NCI-H524 (cell line): ENCODE results near the gene CACNA1B.

ENCODE experiments used
- DNase-seq, 2 experiments: peaks; one replicate each; lab custom pipeline; 2025; lab: John Stamatoyannopoulos, UW

The CACNA1B gene

DNA sequence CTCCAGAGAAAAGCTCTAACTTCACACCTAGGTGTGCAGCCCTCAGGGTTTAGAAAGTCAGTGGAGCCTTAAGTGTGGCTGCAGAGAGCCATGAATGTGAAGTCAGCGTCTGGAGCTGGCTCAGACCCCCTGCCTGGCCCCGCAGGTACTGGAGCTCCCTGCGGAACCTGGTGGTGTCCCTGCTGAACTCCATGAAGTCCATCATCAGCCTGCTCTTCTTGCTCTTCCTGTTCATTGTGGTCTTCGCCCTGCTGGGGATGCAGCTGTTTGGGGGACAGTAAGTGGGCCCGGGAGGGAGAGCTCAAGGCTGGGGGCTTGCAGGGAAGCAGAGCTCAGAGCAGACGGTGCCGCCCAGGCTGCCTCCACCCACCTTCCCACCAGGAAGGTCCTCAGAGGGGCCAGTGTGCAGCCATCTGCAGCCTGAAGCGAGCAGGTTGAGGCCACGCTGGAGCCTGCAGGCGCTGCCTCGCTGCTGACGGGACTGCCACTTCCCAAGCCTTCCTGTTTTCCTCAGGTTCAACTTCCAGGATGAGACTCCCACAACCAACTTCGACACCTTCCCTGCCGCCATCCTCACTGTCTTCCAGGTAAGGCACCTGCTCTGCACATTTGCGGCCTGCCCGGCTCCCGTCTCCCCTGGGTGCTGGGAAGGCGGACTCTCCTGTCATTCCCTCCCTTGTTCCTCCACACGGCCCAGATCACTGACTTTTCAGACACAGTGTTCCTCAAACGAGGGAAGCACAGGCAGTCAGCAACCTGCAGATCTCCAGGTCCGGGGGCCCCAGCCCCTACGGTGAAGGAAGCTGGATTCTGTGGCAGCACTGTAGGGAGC lies 108.9 kb downstream of the CACNA1B start:
- DNase-seq, result no peak

DNA sequence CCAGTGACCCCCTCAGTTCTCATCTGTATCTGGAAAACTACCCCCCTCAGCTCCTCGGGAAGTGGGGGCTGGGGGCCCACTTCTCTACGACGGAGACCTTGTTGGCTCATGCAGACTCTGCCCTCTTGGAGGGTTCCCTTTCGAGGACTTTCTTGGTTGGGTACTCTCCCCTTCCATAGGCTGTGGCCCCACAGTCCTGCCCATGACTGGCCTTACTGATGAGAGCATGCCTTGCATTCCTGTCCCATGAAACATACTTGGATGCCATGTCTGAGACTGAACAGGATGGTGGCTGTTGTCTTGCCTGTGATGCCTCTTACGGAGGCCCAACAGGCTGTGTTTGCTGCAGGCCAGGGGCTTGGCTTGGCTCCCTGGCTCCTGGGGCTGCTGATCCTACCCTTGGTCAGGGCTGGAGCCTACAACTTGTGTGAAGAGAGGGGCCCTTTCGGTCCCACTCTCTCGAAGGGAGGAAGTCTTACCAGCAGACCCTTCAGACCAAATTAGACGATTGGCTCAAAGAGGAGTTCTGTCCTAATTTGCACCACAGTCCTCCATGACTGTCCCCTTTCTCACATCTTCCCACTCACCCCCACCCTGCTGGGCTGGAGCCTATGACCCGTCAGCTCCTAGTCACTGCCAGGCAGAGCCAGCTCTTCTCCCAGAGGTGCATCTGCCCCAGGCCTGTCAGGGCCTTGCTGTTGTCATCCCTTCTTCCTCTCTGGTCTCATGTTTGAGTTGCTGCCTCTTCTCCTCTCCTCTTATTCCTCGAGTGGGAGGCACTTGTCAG lies 109.9 kb downstream of the CACNA1B start:
- DNase-seq, result no peak

DNA sequence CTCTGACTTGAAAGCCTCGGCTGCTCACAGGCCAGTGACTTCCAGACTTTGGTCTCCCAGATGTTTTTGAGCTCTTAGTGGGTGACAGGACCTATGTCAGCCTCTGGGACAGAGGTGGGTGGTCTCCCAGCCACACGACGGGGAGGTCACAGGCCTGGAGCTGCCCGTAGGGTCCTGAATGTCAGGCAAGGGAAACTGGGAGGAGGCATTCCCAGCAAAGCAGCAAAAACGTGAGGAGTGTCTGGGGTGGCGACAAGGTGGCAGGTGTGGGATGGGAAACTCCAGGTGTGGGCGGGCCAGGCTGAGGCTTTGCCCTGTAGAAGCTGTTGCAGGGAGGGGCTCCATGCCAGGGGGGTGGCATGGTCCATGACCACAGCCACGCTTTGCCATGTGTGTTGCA lies 110.5 kb downstream of the CACNA1B start:
- DNase-seq, result no peak

DNA sequence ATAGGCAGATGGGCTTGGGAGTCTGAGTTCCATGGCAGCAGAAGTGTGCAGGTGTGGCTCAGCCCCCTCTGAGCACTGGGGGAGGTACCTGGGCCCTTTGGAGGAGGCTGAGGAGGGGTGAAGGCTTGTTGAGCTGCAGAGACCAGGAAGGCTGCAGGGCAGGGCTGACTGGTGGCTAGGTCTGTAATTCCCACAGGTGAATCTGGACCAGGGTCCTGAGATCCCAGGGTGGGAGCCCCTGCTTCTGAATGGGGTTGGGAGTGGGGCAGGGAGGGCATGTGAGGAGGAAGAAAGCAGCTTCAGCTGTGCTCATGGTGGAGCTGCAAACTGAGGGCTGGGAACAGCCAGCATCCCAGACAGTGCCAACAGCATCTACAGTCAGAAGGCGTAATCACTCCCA lies 111.1 kb downstream of the CACNA1B start:
- DNase-seq, result no peak

DNA sequence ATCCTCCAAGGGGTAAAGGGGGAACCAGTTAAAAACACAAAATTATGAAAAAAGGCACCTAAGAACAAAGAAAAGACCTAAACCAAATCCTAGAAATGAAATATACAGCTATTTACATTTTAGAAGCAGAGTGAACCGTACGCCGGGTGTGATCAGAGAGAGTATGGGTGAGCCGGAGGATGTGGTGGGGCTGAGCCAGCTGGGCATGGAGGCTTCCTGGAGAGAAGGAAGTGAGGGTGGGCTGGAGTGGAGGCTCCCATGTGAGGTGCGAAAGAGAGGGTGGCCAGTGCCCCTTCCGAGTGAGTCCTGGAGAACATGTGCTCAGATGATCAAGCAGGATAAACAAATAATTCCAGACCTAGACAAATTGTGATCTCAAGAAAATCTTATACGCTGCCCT lies 111.6 kb downstream of the CACNA1B start:
- DNase-seq, result no peak

DNA sequence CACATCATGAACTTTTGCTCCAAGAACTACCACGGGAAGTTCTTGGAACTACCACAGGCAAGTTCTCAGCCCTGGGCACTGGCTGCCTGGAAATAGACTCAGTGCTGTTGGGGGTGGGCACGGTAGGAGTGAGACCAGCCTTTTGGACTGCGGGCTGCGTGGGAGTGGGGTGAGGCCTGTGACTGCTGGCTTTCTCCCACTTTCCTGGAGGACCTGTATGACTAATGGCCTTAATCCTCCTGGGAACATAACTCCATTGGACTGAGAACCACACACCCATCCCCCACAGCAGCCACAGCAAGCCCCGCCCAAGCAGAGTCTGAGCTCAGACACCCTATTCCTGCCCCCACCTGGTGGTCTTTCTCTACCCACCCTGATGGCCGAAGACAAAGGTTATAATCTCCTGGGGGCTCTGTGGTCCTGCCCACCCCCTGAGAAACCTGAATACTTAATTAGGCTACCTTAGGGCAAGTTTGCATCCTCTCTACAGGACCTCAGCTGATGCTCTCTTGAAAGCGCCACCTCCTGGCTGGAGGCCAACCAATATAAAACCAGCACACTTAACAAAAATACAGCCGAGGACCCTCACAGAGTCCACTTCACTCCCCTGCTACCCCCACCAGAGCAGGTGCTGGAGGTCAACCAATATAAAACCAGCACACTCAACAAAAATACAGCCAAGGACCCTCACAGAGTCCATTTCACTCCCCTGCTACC lies 112.6 kb downstream of the CACNA1B start:
- DNase-seq, result no peak

DNA sequence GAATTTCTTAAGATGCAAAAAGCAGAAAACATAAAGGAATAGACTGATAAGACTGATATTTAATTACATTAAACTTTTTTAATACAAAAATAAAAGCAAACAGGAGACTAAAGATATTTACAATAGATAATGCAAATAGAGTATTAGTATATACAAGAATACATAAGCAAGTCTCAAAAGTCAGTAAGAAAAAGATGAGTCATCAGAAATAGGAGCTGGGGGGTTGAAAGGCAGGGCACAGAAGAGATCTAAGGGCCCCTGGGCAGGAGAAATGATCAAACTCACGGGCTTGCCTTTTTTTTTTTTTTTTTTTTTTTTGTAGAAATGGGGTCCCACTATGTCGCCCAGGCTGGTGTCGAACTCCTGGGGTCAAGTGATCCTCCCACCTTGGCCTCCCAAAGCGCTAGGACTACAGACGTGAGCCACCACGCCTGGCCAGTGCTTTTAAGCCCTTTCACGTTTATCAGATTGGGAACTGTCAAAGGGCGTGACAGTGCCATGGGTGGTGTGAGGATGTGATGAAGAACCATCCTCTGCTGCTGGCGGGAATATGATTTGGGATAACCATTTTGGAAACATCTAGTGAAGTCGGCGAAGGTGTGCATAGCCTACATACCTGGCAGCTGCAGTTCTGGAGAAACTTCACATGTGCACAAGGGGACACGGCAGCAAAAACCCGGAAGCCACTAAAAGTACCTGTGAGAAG lies 126.1 kb downstream of the CACNA1B start:
- DNase-seq, result no peak

DNA sequence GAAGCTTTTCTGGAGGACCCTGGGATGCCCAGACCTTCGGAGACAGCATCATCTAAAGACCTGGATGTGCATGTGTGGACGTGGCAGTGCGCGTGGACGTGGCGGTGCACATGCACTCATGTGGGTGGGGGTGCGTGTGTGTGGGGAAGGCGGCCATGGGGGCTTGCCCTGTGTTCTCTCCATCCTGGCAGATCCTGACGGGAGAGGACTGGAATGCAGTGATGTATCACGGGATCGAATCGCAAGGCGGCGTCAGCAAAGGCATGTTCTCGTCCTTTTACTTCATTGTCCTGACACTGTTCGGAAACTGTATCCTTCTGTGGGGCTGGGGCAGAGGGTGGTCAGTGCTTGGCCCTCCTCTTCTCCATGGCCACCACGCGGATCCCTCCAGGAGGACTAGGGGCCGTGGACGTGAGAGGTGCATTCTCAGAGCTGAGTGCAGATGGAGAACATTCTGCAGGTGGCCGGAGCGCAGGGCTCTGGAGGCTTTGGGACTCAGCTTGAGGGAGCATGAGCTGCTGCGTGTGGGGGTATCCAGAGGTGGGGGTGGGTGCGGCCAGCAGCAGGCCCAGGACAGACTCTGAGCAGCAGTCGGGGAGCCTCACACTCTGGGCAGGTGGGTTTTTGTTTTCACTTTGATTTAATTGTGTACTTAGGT lies 129.1 kb downstream of the CACNA1B start:
- no peak for DNase-seq

DNA sequence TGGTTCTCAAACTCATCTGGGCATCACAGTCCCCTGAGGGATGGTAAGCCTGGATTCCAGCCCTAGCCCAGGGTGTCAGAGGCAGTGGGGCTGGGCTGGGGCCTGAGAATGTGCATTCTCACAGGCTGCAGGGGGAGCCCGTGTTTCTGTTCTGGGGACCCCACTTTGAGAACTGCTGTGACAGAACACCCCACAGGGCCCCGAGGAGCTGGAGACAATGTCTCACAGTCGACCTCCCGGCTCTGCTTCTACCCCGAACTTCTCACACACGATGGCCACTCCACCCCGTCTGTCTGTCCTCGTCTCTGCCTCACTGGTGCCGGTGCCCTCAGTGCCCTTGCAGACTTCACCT lies 130.0 kb downstream of the CACNA1B start:
- no peak for DNase-seq

DNA sequence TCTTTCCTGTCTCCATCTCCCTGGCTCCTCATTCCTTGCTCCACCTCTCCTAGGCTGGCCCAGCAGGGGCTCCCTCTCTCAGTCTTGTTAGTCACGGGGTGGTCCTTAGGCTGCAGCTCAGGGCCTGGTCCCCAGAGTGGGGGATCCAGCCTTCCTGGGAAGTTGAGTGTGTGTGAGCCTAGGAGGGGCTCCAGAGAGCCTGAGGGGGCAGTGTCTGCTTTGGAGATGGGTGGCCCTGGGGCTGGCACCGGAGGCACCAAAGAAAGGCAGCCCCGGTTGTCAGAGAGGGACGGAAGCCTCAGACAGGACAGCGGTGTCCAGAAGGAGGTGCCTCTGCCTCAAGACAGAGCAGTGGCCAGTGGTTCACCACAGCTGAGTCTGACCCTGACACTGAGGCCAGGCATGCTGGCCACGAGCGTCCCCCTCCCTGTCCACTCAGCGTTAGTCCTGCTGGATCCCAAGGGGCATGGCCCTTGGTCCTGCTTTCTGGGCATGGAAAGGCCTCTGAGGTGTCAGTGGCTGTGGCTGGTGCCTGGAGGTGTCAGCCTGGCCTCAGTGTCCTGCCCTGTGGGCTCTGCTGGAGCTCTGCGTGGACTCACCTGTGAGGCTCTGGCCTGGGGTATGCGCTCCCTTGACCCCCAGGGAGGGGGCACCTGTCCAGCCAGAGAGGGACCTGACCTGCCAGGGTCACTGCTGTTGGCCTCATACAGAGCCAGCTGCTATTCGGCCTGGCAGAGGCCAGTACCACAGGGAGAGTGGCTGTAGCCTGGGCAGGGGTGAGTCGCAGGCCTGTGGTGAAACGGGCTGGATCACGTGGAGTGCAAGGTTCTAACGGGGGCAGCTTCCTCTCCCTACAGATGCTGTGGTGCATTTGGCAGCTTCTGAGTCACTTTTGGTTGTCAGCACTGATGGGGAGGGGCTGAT lies 130.6 kb downstream of the CACNA1B start:
- DNase-seq, result no peak

DNA sequence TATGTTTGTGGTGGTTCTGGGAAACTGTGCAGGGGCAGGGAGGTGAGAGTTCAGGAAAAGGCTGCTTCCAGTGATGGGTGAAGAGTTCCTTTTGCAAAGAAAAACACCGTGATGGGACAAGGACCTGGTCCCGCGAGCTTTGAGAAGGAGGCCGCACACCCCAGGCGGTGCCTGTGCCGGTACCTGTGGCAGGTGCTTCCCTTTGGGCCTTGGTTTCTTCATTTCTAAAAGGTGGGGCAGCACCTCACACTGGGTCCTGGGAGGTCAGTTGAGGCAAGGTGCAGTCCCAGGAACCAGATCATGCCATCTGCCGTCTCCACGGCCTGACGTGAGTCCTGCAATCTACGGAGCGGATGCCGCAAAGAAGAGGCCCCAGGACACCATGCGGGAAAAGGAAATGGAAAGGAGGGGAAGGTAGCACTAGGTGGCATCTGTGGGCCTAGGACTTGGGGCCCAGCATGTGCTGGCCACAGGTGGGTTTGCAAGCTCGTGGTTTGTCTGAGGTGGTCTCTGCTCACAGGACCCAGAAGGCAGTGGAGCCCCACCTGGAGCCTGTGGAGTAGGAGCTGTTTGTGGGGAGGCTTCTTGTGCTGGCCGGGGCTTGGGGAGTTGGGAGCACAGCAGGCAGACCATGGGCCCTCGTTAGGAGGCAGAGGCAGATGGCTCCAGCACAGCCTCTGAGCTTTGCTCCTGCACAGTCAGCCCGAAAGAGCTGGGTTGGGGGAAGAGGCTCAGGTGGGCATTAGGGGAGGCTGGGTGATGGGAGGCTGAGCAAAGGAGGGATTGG lies 131.6 kb downstream of the CACNA1B start:
- peak; percentile 30 to 63 for DNase-seq

DNA sequence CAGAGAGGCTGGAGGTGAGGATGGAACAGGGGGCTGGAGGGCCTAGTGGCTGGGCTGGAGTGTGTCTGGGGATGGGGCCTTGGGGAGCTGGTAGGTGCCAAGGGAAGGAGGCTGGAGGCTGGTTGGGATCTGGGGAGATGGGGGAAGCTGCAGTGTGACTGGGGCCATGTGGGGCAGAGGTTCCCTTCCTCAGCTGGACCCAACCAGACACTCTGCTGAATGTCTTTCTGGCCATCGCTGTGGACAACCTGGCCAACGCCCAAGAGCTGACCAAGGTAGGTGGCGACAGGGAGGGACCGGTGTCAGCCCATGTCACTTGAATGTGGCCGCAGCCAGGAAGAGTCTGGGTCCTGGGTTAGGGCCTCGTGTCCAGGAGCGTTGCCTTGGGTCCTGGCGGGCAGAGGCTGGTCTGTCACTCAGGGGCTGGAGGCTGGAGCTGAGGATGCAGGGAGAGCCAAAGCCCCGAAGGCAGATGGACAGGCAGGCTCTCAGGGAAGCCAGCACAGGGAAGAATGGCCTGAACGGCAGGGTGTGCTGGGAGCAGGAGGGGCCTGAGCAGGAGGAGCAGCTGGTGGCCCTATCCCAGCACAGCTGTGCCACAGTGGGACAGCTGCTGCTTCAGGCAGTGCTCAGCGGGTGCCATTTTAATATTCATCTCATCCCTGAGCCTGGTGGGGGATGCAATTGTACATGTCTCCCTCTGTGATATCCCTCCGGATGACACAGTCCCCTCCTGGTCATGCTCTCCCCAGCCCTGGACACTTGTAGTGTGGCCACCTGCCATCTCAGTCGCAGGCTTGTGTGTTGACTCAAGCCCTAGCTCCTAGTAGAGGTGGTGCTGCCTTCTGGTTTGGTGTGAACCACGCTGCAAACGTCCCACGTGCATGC lies 132.5 kb downstream of the CACNA1B start:
- DNase-seq, result peak; percentile 97 to 98

DNA sequence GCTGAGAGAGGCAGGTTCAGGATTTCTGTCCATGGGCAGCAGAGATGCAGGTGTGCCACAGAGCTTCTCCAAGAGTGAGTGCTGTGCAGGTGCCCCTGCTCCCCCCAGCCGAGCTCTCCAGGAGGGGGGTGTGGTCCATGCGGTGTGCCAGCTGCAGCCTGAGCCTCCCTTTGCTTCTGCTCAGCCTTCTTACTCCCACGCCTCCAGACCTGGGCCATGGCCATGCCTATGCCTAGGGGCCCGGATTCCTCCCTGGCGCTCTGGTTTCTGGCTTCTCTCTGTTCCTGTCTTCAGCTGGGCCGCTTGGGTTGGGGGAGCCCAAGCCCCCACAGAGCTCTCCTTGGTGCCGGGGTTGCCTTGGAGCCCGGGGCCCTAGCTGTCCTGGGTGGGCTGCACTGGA lies 133.3 kb downstream of the CACNA1B start:
- DNase-seq, result peak in 1 of 2 experiments; percentile 51

DNA sequence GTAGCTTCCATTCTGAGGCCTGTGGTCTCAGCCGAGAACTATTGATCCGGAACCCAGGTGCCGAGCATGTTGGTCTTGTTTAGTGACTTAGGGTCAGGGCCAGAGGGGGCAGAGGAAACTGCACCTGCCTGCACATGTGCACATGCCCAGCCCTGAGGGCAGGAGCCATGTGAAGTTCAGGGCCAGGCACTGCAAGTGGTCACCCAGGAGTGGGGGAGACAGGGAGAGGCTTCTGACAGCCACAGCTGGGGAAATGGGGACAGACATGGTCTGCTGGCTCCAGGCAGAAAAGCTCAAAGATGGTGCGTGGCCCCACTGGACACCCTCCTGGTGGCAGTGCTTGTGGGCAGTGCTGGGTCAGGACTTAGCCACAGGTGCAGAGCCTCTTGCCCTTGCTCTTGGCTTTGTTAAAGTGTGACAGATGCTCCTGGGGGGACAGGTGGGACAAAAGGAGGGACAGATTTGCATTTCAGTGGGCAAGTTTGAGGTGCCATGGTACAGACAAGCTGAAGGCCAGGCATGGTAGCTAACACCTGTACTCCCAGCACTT lies 134.4 kb downstream of the CACNA1B start:
- DNase-seq, result no peak

DNA sequence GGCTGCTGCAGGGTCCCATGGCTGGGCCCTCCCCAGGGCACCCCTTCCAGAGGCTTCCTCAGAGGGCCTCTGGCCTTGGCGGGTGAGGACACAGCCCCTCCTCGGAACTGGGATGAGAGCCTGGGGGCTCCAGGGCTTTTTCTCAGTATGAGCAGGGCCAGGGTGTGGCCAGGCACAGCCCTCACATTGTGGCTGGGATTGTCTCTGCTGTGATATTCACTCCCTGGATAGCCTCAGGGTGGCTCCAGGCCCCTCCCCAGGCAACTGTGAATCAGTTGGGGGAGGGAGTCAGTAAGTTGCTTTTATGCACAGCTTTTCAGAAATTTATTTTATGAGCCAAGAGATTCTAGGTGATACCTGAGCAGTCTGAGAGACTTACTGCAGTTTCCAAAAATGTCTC lies 135.7 kb downstream of the CACNA1B start:
- no peak for DNase-seq

DNA sequence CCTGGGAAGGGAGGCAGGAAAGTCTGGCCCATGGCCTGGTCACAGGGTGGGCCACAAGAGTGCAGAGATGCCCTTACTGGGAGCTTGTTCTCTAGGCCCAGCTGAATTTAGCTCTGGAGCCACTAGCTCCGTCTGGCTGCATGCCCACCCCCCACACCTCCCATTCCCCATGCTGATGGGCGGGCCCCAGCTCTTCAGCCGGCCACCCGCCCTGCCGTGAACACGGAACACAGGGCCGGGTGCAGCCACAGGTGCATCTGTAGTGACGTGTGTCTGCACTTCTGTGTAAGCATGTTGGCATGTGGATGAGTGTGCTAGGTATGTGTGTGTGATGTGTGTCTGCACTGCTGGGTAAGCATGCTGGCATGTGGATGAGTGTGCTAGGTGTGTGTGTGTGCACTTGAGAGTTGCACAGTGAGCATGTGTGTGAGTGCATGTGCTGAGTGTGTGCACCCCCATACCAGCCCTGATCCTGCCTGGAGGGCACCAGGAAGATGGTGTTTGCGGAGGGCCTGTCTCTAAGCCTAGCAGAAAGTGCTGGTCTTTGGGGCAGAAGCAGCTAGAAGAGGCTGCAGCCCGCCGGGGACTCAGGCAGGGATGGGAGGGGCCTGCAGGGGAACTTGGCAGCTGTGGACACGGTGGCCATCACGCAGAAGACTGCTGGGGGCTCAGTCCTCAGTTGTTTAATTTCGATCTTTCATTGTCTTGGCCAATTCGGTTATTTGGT lies 136.4 kb downstream of the CACNA1B start:
- no peak for DNase-seq

DNA sequence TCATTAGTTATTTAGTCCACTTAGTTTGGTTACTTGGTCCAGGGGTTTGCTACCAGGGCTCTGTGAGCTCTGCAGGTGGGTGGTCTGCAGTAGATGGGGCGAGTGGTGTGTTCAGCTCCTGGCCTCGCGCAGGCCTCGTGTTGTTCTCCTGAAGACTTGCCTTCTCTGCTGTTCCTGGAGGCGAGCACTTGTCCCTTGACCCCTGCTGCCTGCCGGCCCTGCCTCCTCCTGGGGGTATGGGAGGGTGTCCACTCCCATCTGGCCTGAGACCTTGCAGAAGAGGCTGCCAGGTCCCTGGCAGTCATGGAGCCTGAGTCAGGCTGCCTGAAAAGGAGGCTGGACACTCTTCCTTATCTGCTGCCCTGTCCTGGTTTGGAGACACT lies 137.0 kb downstream of the CACNA1B start:
- no peak for DNase-seq
